PC-9 (cell line): ENCODE results near the gene CLRN2.

Experiments used
- EZH2 ChIP-seq: fragments of 200-600 bp; sonication (generic); IDR thresholded peaks from 2 replicates; pipeline ENCODE4 v1.8.0; 2017; ENCODE audit warnings: antibody characterized with exemption, low read depth
- TF ChIP-seq, protein P1 (sequence below): fragments of 200-600 bp; sonication (generic); conservative IDR thresholded peaks from 2 replicates; pipeline ENCODE4 v1.6.1; 2017; ENCODE audit warnings: mixed run types, antibody characterized with exemption, mild to moderate bottlenecking, moderate library complexity

DNA sequence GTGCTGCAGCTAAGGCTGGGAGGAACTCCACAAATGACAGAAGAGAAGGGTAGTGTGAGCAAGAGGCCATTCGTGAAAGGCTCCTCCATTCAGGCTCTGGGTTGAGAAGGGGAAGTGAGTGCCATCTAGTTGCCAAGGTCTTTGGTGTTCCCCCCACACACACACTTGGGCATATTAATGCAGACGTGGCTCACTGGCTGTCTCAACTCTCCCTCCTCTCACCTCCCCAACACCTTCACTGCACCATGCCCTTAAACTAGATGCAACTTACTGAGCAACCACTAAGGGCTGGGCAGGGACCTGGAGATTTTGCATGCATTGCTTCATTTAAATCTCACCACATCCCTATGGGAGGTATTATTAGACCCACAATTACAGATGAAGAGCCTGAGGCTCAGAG lies 8.7 kb downstream of the CLRN2 start:
- no peak for TF ChIP-seq EZH2
- TF ChIP-seq, protein P1, sequence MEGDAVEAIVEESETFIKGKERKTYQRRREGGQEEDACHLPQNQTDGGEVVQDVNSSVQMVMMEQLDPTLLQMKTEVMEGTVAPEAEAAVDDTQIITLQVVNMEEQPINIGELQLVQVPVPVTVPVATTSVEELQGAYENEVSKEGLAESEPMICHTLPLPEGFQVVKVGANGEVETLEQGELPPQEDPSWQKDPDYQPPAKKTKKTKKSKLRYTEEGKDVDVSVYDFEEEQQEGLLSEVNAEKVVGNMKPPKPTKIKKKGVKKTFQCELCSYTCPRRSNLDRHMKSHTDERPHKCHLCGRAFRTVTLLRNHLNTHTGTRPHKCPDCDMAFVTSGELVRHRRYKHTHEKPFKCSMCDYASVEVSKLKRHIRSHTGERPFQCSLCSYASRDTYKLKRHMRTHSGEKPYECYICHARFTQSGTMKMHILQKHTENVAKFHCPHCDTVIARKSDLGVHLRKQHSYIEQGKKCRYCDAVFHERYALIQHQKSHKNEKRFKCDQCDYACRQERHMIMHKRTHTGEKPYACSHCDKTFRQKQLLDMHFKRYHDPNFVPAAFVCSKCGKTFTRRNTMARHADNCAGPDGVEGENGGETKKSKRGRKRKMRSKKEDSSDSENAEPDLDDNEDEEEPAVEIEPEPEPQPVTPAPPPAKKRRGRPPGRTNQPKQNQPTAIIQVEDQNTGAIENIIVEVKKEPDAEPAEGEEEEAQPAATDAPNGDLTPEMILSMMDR: no peak
